Stimulated activated CD4-positive, alpha-beta T cell treated with anti-CD3 and anti-CD28 coated beads, Interleukin-4, amount 100 ng/mL, for 24 hours (primary cell): ENCODE data around the gene RAB36.

Experiments used
- DNase-seq: peaks from one replicate; pipeline ENCODE4 v3.0.0-alpha.2; 2020

The RAB36 gene

GRCh38 chr22:23184100-23184763 lies 39.0 kb downstream of the RAB36 start:
- no peak for DNase-seq

- DNase-seq = no peak
Observed at GRCh38 chr22:23184764-23185113, 39.5 kb downstream of the RAB36 start.

GRCh38 chr22:23187211-23187610 lies 41.9 kb downstream of the RAB36 start:
- no peak for DNase-seq

- DNase-seq = no peak
Observed at GRCh38 chr22:23187871-23188700, 42.8 kb downstream of the RAB36 start.

GRCh38 chr22:23190526-23190925 lies 45.2 kb downstream of the RAB36 start:
- no peak for DNase-seq

- no peak for DNase-seq
Observed at GRCh38 chr22:23192133-23192532, 46.9 kb downstream of the RAB36 start.

- DNase-seq = no peak
Observed at GRCh38 chr22:23192558-23192957, 47.3 kb downstream of the RAB36 start.

GRCh38 chr22:23193196-23193827 lies 48.0 kb downstream of the RAB36 start:
- no peak for DNase-seq

- DNase-seq = no peak
Observed at GRCh38 chr22:23193882-23194281, 48.6 kb downstream of the RAB36 start.

- DNase-seq = no peak
Observed at GRCh38 chr22:23196165-23196564, 50.9 kb downstream of the RAB36 start.

GRCh38 chr22:23197836-23198235 lies 52.6 kb downstream of the RAB36 start:
- no peak for DNase-seq

GRCh38 chr22:23199159-23199558 lies 53.9 kb downstream of the RAB36 start:
- DNase-seq = no peak

- DNase-seq = no peak
Observed at GRCh38 chr22:23200898-23201297, 55.6 kb downstream of the RAB36 start.

GRCh38 chr22:23202812-23203451 lies 57.7 kb downstream of the RAB36 start:
- DNase-seq = no peak

- DNase-seq = no peak
Observed at GRCh38 chr22:23203452-23204124, 58.3 kb downstream of the RAB36 start.

GRCh38 chr22:23204125-23204488 lies 58.8 kb downstream of the RAB36 start:
- no peak for DNase-seq

GRCh38 chr22:23204541-23205157 lies 59.4 kb downstream of the RAB36 start:
- DNase-seq = no peak

GRCh38 chr22:23205339-23206049 lies 60.2 kb downstream of the RAB36 start:
- no peak for DNase-seq

- no peak for DNase-seq
Observed at GRCh38 chr22:23206915-23207314, 61.6 kb downstream of the RAB36 start.

GRCh38 chr22:23207729-23208393 lies 62.6 kb downstream of the RAB36 start:
- DNase-seq = no peak

GRCh38 chr22:23210428-23211170 lies 65.3 kb downstream of the RAB36 start:
- no peak for DNase-seq
